ENCODE results near the gene AFAP1L2.

The AFAP1L2 gene

GRCh38 chr10:114283091-114283490 lies 121.2 kb downstream of the AFAP1L2 start:
- DNase-seq: no peak
- no peaks in the 10 kb centered on the region for H3K9me3 ChIP-seq
- no peak for TF ChIP-seq CTCF (IDR thresholded peaks at IDR 0.05; ENCODE audit: low read depth, low read length)
- H3K4me1 ChIP-seq: no peaks in the 10 kb centered on the region
- no peak overlapping the region for H3K4me3 ChIP-seq (ENCODE audit: low read depth, low read length)
- no peaks in the 10 kb centered on the region for H3K36me3 ChIP-seq
- no peaks in the 10 kb centered on the region for H3K27me3 ChIP-seq

- DNase-seq: no peak
- H3K4me3 ChIP-seq (ENCODE audit: low read depth, low read length): no peak overlapping the region
- no peaks in the 10 kb centered on the region for H3K27me3 ChIP-seq
- TF ChIP-seq CTCF (IDR thresholded peaks at IDR 0.05; ENCODE audit: low read depth, low read length): no peak
- H3K9me3 ChIP-seq: no peaks in the 10 kb centered on the region
- no peaks in the 10 kb centered on the region for H3K4me1 ChIP-seq
- no peaks in the 10 kb centered on the region for H3K36me3 ChIP-seq
These were observed 121.8 kb downstream of the AFAP1L2 start for GRCh38 chr10:114282526-114282925.

GRCh38 chr10:114281461-114281860 lies 122.8 kb downstream of the AFAP1L2 start:
- Histone ChIP-seq H3K9me3 (no peaks in the 10 kb centered on the region), H3K27me3 (no peaks in the 10 kb centered on the region), H3K4me3 (ENCODE audit: low read depth, low read length) (no peak overlapping the region), H3K36me3 (no peaks in the 10 kb centered on the region), H3K4me1 (no peaks in the 10 kb centered on the region)
- no peak for TF ChIP-seq CTCF (IDR thresholded peaks at IDR 0.05; ENCODE audit: low read depth, low read length)
- DNase-seq: no peak

- TF ChIP-seq CTCF (IDR thresholded peaks at IDR 0.05; ENCODE audit: low read depth, low read length): no peak
- Histone ChIP-seq H3K4me1 (no peaks in the 10 kb centered on the region), H3K9me3 (no peaks in the 10 kb centered on the region), H3K4me3 (ENCODE audit: low read depth, low read length) (no peak overlapping the region), H3K27me3 (no peaks in the 10 kb centered on the region), H3K36me3 (no peaks in the 10 kb centered on the region)
- DNase-seq: no peak
These were observed 123.3 kb downstream of the AFAP1L2 start for GRCh38 chr10:114281006-114281405.

- Histone ChIP-seq H3K9me3 (no peaks in the 10 kb centered on the region), H3K4me1 (no peaks in the 10 kb centered on the region), H3K4me3 (ENCODE audit: low read depth, low read length) (no peak overlapping the region), H3K27me3 (no peaks in the 10 kb centered on the region), H3K36me3 (no peaks in the 10 kb centered on the region)
- DNase-seq: no peak
- no peak for TF ChIP-seq CTCF (IDR thresholded peaks at IDR 0.05; ENCODE audit: low read depth, low read length)
These were observed 124.2 kb downstream of the AFAP1L2 start for GRCh38 chr10:114279901-114280644.

- TF ChIP-seq CTCF (IDR thresholded peaks at IDR 0.05; ENCODE audit: low read depth, low read length): no peak
- Histone ChIP-seq H3K4me3 (ENCODE audit: low read depth, low read length) (no peak overlapping the region), H3K9me3 (no peaks in the 10 kb centered on the region), H3K27me3 (no peaks in the 10 kb centered on the region), H3K36me3 (no peaks in the 10 kb centered on the region), H3K4me1 (no peaks in the 10 kb centered on the region)
- DNase-seq: no peak
These were observed 125.0 kb downstream of the AFAP1L2 start for GRCh38 chr10:114279289-114279688.

Measured in BE2C (cell line).